ENCODE data around the gene SOCS7.

Gene SOCS7

DNA sequence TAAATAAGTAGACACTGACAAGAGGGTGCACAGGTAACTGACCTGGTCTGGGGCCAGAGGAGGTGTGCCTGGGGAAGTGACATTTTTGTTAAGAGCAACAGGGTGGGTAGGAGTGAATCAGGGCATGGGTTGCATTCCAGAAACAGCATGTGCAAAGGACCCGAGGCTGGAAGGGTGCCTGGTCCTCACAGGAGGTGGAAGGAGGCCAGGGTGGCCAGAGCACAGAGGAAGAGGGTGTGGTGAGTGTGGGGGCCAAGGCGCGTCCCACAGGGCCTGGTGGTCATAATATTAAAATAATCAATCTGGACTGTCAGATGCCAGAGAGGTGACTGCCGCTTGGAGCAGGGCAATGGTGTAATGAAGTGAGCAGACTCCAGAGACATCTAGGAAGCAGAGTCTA lies 90.9 kb downstream of the SOCS7 start:
- Mint-ChIP-seq H3K4me3 (no peak overlapping the region), H3K27me3 (ENCODE audit: low read depth) (no peaks in the 10 kb centered on the region), H3K27ac (no peak overlapping the region)

DNA sequence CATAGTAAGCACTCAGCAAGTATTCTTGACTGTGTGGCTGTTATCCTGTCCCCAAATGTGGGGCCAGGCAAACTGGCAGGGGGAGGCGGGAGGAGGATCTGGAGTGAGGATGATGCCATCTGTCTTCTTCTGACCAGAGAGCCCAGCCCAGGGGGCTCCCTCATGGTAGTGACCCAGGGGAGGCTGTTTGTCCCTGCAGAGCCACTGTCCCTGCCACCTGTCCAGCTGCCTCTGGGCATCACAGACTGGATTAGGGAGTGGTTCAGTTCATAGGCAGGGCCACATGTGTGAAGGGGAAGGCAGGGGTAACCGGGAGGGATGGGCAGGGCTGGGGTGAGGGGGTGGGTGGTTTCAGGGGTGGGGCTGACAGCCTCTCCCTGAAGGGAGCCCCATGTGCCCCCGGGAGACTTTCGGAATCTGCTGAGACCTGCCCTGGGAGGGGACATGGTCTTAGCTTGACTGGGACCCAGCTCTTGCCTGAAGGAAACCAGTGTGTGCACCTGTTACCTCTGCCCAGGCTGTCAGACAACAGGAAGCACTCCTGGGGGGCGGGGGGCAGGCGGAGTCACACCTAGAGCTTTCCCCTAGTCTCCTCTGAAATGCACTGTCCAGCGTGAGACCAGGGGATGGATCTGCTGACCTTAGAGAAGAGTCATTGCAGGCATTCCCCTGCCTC lies 91.8 kb downstream of the SOCS7 start:
- H3K27me3 Mint-ChIP-seq (ENCODE audit: low read depth): no peaks in the 10 kb centered on the region
- H3K9me3 Mint-ChIP-seq: no peaks in the 10 kb centered on the region
- no peak overlapping the region for H3K27ac Mint-ChIP-seq
- peaks cover 31% of the 10 kb centered on the region for H3K4me1 Mint-ChIP-seq
- H3K4me3 Mint-ChIP-seq: no peak overlapping the region
- H3K36me3 Mint-ChIP-seq (ENCODE audit: low read depth): no peaks in the 10 kb centered on the region
- TF ChIP-seq, protein P1, sequence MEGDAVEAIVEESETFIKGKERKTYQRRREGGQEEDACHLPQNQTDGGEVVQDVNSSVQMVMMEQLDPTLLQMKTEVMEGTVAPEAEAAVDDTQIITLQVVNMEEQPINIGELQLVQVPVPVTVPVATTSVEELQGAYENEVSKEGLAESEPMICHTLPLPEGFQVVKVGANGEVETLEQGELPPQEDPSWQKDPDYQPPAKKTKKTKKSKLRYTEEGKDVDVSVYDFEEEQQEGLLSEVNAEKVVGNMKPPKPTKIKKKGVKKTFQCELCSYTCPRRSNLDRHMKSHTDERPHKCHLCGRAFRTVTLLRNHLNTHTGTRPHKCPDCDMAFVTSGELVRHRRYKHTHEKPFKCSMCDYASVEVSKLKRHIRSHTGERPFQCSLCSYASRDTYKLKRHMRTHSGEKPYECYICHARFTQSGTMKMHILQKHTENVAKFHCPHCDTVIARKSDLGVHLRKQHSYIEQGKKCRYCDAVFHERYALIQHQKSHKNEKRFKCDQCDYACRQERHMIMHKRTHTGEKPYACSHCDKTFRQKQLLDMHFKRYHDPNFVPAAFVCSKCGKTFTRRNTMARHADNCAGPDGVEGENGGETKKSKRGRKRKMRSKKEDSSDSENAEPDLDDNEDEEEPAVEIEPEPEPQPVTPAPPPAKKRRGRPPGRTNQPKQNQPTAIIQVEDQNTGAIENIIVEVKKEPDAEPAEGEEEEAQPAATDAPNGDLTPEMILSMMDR (IDR thresholded peaks at IDR 0.05; ENCODE audit: unreplicated experiment in 3 of 3): no peak

More for the DNA sequence above, 90.9 kb downstream of the SOCS7 start:
- Mint-ChIP-seq H3K4me1 (peaks cover 25% of the 10 kb centered on the region), H3K36me3 (ENCODE audit: low read depth) (no peaks in the 10 kb centered on the region), H3K9me3 (no peaks in the 10 kb centered on the region)
- TF ChIP-seq, protein P1 (IDR thresholded peaks at IDR 0.05; ENCODE audit: unreplicated experiment in 3 of 3): no peak

DNA sequence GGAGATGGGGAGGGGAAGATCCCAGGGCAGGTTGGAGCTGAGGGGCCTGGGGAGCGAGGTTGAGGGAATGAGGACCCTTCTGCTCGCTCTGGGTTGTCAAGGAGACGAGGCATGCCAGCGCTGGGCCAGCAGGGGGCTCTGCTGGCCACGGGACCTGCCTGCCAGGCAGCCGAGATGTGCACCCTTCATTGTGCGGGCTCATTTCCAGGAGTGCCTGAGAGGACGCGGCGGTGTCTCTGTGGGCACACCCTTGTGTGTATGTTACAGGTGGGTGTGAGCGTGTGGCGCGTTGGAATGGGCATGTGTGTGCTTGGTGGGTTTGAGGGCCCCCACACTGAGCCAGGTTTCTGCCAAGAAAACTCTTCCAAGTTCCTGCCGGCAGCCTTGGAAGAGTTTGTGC lies 92.5 kb downstream of the SOCS7 start:
- H3K9me3 Mint-ChIP-seq: no peaks in the 10 kb centered on the region
- no peak overlapping the region for H3K4me3 Mint-ChIP-seq
- peaks cover 31% of the 10 kb centered on the region for H3K4me1 Mint-ChIP-seq
- H3K36me3 Mint-ChIP-seq (ENCODE audit: low read depth): no peaks in the 10 kb centered on the region
- TF ChIP-seq, protein P1 (IDR thresholded peaks at IDR 0.05; ENCODE audit: unreplicated experiment in 3 of 3): peak; percentile 89 to 91 (median 90)
- H3K27ac Mint-ChIP-seq: peak overlapping the region in 1 of 3 experiments; percentile 56
- no peaks in the 10 kb centered on the region for H3K27me3 Mint-ChIP-seq (ENCODE audit: low read depth)

DNA sequence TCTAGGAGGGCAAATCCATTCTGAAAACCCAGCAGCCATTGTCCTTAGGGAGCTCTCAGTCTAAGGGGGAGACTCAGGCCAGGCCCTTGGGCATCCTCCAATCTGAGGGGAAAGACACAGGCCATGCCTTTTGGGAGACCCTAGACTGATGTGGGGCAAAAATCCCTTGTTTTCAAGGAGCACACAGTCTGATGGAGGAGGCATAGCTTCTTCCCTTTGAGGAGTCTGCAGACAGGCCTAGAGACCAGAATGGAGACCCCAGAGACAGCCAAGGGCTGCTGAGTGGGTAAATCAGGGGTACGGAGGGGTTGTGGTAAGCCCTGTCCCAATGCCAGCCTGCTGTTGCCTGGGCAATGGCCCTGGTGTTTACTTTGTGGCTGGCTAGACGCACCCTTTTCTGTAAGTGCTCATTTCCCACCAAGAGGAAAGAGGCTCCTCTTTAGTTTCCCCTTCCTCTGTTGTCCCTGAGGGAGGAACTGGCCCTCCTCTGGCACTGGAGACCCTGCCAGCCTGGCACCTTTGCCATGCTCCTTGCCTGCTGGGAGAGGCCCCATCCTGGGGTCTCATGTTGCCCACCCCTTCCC lies 96.0 kb downstream of the SOCS7 start:
- TF ChIP-seq, protein P1 (IDR thresholded peaks at IDR 0.05; ENCODE audit: unreplicated experiment in 3 of 3): no peak
- Mint-ChIP-seq H3K27ac (peak overlapping the region in 1 of 3 experiments; percentile 76), H3K9me3 (no peaks in the 10 kb centered on the region), H3K4me1 (peaks cover 50% of the 10 kb centered on the region), H3K4me3 (no peak overlapping the region), H3K36me3 (ENCODE audit: low read depth) (no peaks in the 10 kb centered on the region), H3K27me3 (ENCODE audit: low read depth) (peaks cover 4% of the 10 kb centered on the region)

DNA sequence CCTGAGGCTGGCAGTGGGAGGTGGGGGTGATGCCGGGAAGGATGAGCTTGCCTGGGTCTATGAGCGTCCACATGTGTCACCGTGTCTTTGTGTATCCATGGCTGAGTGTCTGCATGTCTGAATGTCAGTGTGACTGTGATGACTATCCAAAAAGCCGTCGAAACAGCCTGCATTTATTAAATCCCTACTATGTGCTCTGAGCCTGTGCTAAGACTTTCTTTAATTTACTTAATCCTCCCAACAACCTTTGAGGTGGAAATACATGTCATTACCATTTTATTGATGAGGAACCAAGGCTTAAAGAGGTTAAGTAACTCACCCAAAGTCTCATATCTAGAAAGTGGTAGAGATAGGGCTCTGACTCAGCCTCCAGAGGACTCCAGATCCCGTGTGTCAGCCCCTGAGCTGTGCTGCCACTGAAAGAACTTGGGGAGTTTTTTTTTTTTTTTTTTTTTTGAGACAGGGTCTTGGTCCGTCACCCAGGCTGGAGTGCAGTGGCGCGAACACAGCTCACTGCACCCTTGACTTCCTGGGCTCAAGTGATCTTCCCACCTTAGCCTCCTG lies 96.6 kb downstream of the SOCS7 start:
- Mint-ChIP-seq H3K27ac (peak overlapping the region in 2 of 3 experiments; percentile 51 to 76), H3K27me3 (ENCODE audit: low read depth) (peaks cover 11% of the 10 kb centered on the region), H3K4me1 (peaks cover 53% of the 10 kb centered on the region), H3K9me3 (no peaks in the 10 kb centered on the region), H3K4me3 (no peak overlapping the region), H3K36me3 (ENCODE audit: low read depth) (no peaks in the 10 kb centered on the region)
- TF ChIP-seq, protein P1 (IDR thresholded peaks at IDR 0.05; ENCODE audit: unreplicated experiment in 3 of 3): no peak

All from nephron (organoid).